Nephron (organoid): ENCODE results near the gene SOCS3.
"Not testable (repeated sequence)": the region's sequence is repeated elsewhere in the genome, so short reads cannot be mapped to it uniquely, and the experiment has no call there.

Experiments
- H3K27ac Mint-ChIP-seq, 3 experiments: 2 replicates each; pipeline ENCODE4 v1.8.0; 2020; ENCODE audit warnings: mixed read lengths in 3 of 3, mild to moderate bottlenecking in 2 of 3, moderate library complexity in 1 of 3
- H3K27me3 Mint-ChIP-seq: 2 replicates; pipeline ENCODE4 v1.8.0; 2021; ENCODE audit warnings: low read depth, mild to moderate bottlenecking, moderate library complexity, mixed read lengths
- H3K36me3 Mint-ChIP-seq: 2 replicates; pipeline ENCODE4 v1.8.0; 2020; ENCODE audit warnings: low read depth, mixed read lengths
- H3K4me1 Mint-ChIP-seq: 2 replicates; pipeline ENCODE4 v1.8.0; 2020; ENCODE audit warnings: mixed read lengths
- H3K4me3 Mint-ChIP-seq, 3 experiments: 2 replicates each; pipeline ENCODE4 v1.8.0; 2020; ENCODE audit warnings: mild to moderate bottlenecking in 3 of 3, mixed read lengths in 3 of 3, moderate library complexity in 2 of 3
- H3K9me3 Mint-ChIP-seq: 2 replicates; pipeline ENCODE4 v1.8.0; 2020; ENCODE audit warnings: mixed read lengths
- TF ChIP-seq, protein P1 (sequence below), 3 experiments: fragments of 200-600 bp; sonication (generic); IDR thresholded peaks; one replicate each; pipeline ENCODE4 v1.5.0; 2021; ENCODE audit warnings: antibody characterized with exemption in 3 of 3; ENCODE audit not compliant: unreplicated experiment in 3 of 3

SOCS3 gene

GRCh38 chr17:78313735-78314648 is 45.9 kb downstream of the SOCS3 start:
- Mint-ChIP-seq H3K36me3 (no peaks in the 10 kb centered on the region), H3K27ac (peak overlapping the region; percentile 65 to 87 (median 70)), H3K27me3 (peaks cover 28% of the 10 kb centered on the region), H3K4me1 (peaks cover 32% of the 10 kb centered on the region), H3K9me3 (no peaks in the 10 kb centered on the region), H3K4me3 (peak overlapping the region; percentile 69 to 79 (median 77))
- TF ChIP-seq, protein P1, sequence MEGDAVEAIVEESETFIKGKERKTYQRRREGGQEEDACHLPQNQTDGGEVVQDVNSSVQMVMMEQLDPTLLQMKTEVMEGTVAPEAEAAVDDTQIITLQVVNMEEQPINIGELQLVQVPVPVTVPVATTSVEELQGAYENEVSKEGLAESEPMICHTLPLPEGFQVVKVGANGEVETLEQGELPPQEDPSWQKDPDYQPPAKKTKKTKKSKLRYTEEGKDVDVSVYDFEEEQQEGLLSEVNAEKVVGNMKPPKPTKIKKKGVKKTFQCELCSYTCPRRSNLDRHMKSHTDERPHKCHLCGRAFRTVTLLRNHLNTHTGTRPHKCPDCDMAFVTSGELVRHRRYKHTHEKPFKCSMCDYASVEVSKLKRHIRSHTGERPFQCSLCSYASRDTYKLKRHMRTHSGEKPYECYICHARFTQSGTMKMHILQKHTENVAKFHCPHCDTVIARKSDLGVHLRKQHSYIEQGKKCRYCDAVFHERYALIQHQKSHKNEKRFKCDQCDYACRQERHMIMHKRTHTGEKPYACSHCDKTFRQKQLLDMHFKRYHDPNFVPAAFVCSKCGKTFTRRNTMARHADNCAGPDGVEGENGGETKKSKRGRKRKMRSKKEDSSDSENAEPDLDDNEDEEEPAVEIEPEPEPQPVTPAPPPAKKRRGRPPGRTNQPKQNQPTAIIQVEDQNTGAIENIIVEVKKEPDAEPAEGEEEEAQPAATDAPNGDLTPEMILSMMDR (IDR thresholded peaks at IDR 0.05; ENCODE audit: unreplicated experiment in 3 of 3) = peak in 1 of 3 experiments; percentile 11

DNA sequence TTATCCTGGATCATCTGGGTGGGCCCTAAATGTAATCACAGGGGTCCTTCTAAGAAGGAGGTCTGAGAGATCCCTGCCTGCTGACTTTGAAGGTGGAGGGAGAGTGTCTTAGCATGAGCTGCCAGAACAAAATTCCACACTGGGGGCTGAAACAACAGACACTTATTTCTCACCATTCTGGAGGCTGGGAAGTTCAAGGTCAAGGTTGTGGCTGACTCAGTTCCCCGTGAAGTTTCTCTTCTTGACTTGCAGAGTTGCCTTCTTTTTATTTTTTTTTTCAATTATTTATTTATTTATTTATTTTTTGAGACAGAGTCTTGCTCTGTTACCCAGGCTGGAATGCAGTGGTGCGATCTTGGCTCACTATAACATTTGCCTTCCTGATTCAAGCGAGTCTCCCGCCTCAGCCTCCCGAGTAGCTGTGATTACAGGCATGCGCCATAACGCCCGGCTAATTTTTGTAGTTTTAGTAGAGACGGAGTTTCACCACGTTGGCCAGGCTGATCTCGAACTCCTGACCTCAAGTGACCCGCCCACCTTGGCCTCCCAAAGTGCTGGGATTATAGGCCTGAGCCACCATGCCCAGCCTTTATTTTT is 50.1 kb downstream of the SOCS3 start:
- not testable (repeated sequence) for H3K4me3 Mint-ChIP-seq, H3K36me3 Mint-ChIP-seq, H3K4me1 Mint-ChIP-seq, H3K9me3 Mint-ChIP-seq, H3K27ac Mint-ChIP-seq
- H3K27me3 Mint-ChIP-seq = peaks cover 14% of the 10 kb centered on the region

GRCh38 chr17:78307887-78308638 is 51.8 kb downstream of the SOCS3 start:
- Mint-ChIP-seq H3K36me3 (peaks cover 3% of the 10 kb centered on the region), H3K27ac (no peak overlapping the region), H3K9me3 (peaks cover 2% of the 10 kb centered on the region), H3K27me3 (peaks cover 13% of the 10 kb centered on the region), H3K4me3 (no peak overlapping the region), H3K4me1 (no peaks in the 10 kb centered on the region)
- TF ChIP-seq, protein P1 (IDR thresholded peaks at IDR 0.05; ENCODE audit: unreplicated experiment in 3 of 3) = no peak

DNA sequence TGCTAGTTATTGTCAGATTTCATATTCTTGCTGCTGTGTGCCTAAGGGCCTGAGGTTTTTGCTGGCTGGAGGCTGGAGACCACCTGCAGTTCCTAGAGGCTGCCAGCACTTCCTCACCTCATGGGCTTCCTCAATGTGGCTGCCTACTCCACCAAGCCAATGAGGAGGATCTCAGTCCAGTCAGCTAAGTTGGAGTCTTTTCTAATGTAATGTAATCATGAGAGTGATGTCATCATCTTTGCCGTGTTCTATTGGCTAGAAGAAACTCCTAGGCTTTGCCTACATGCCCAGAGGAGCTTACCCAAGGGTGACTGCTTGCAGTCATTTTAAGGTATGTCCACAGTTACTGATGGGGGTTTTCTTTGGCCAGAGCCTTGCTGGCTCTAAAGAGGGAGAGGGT is 53.0 kb downstream of the SOCS3 start:
- H3K36me3 Mint-ChIP-seq = peaks cover 3% of the 10 kb centered on the region
- no peak overlapping the region for H3K4me3 Mint-ChIP-seq
- H3K27me3 Mint-ChIP-seq = peaks cover 2% of the 10 kb centered on the region
- H3K4me1 Mint-ChIP-seq = no peaks in the 10 kb centered on the region
- no peak overlapping the region for H3K27ac Mint-ChIP-seq
- H3K9me3 Mint-ChIP-seq = peaks cover 2% of the 10 kb centered on the region
- TF ChIP-seq, protein P1 (IDR thresholded peaks at IDR 0.05; ENCODE audit: unreplicated experiment in 3 of 3) = no peak
